NCI-H2107 treated with DMSO at 0.1 percent for 48 hours (cell line): ENCODE data around the gene TESK2.
A peak's percentile ranks its signal among the peaks of the same experiment; 100 is the strongest.
"Not testable (repeated sequence)": the region's sequence is repeated elsewhere in the genome, so short reads cannot be mapped to it uniquely, and the experiment has no call there.

Experiments used
- DNase-seq: peaks from one replicate; lab custom pipeline; 2025; ENCODE audit not compliant: unreplicated experiment; lab: John Stamatoyannopoulos, UW

The TESK2 gene

GRCh38 chr1:45510036-45510971, 19.3 kb upstream of the TESK2 start:
- DNase-seq: no peak

- DNase-seq: no peak
Measured at GRCh38 chr1:45508295-45509151, 17.6 kb upstream of the TESK2 start.

GRCh38 chr1:45507893-45508292, 16.9 kb upstream of the TESK2 start:
- no peak for DNase-seq

- no peak for DNase-seq
Measured at GRCh38 chr1:45507195-45507594, 16.2 kb upstream of the TESK2 start.

GRCh38 chr1:45503462-45504360, 12.7 kb upstream of the TESK2 start:
- no peak for DNase-seq

- DNase-seq: no peak
Measured at GRCh38 chr1:45501505-45501859, 10.5 kb upstream of the TESK2 start.

GRCh38 chr1:45499415-45499769, 8.4 kb upstream of the TESK2 start:
- DNase-seq: no peak

- no peak for DNase-seq
Measured at GRCh38 chr1:45498279-45498678, 7.3 kb upstream of the TESK2 start.

- DNase-seq: peak; percentile 60
Measured at GRCh38 chr1:45493116-45493697, 2.2 kb upstream of the TESK2 start.

- no peak for DNase-seq
Measured at GRCh38 chr1:45492691-45493090, 1.7 kb upstream of the TESK2 start.

- DNase-seq: no peak
Measured at GRCh38 chr1:45491487-45492260, 711 bp upstream of the TESK2 start.

GRCh38 chr1:45490121-45490625, 790 bp downstream of the TESK2 start:
- DNase-seq: no peak

GRCh38 chr1:45489379-45489778, 1.6 kb downstream of the TESK2 start:
- not testable (repeated sequence) for DNase-seq

GRCh38 chr1:45488666-45489377, 2.1 kb downstream of the TESK2 start:
- DNase-seq: peak; percentile 36

- no peak for DNase-seq
Measured at GRCh38 chr1:45485949-45486348, 5.0 kb downstream of the TESK2 start.

- no peak for DNase-seq
Measured at GRCh38 chr1:45479039-45479748, 11.8 kb downstream of the TESK2 start.

- DNase-seq: no peak
Measured at GRCh38 chr1:45478121-45478814, 12.7 kb downstream of the TESK2 start.

- no peak for DNase-seq
Measured at GRCh38 chr1:45477646-45478045, 13.3 kb downstream of the TESK2 start.
